Ovary (tissue), 9 donors: ENCODE results near the gene ACVR1C. TPM values are rescaled to one million over a fixed set of nuclear protein-coding genes. Genes with fewer than 3 reads are reported as not detected.

Source experiments
- DNase-seq, 5 donors: peaks; one replicate each; pipeline ENCODE4 v3.0.0-alpha.2; 2019 to 2020
- H3K27ac ChIP-seq, 2 donors: fragments of 200-600 bp; one replicate each; pipeline versions ENCODE4 v1.5.1 to v1.8.0; 2019 to 2022
- H3K27me3 ChIP-seq: fragments of 200-600 bp; one replicate; pipeline ENCODE4 v1.8.0; 2022
- H3K36me3 ChIP-seq: fragments of 200-600 bp; sonication (generic); one replicate; pipeline ENCODE4 v1.5.1; 2019
- H3K4me1 ChIP-seq: one replicate; pipeline ENCODE4 v1.8.1; 2013; ENCODE audit warnings: mild to moderate bottlenecking, moderate library complexity; ENCODE audit not compliant: insufficient read depth
- H3K4me3 ChIP-seq: fragments of 200-600 bp; sonication (generic); one replicate; pipeline ENCODE4 v1.5.1; 2017
- H3K9me3 ChIP-seq, 2 donors: fragments of 200-600 bp in 1 of 2; sonication (generic) in 1 of 2; one replicate each; pipeline versions ENCODE4 v1.5.1 to v1.8.1; 2013 to 2019; ENCODE audit warnings: mild to moderate bottlenecking in 1 of 2, moderate library complexity in 1 of 2
- CTCF ChIP-seq, 3 donors: fragments of 450-650 bp in 2 of 3; fragments of 200-600 bp in 1 of 3; IDR thresholded peaks; one replicate each; pipeline versions ENCODE4 v1.5.1 to v1.8.0; 2016 to 2022; ENCODE audit warnings: antibody characterized with exemption in 3 of 3, mild to moderate bottlenecking in 1 of 3
- EP300 ChIP-seq: sonication (generic); formaldehyde crosslinking; IDR thresholded peaks from one replicate; pipeline ENCODE4 v1.6.1; 2017; ENCODE audit warnings: antibody characterized with exemption
- POLR2A ChIP-seq: fragments of 450-650 bp; IDR thresholded peaks from one replicate; pipeline ENCODE4 v1.6.1; 2017; ENCODE audit warnings: antibody characterized with exemption, mild to moderate bottlenecking, moderate library complexity
- WGBS, 3 donors: extraction: QIAGEN DNeasy Blood & Tissue Kit in 1 of 3; methylation state at CpG; one replicate each; pipeline versions ENCODE4 v1.1.5 to v1.1.7; 2013 to 2017; 5-methylcytosine and 5-hydroxymethylcytosine counted together
- intact Hi-C, 4 donors: fragments of 100-400 bp; cut with DNase I; formaldehyde crosslinking; loops; one replicate each; pipeline versions ENCODE4 v1.11.0 to v1.15.1; 2022 to 2023
- polyA plus RNA-seq, 2 donors: library from polyadenylated mRNA; stranded (reverse); fragments of 200-250 nt in 1 of 2; fragments of 350-450 nt in 1 of 2; fragmentation: Illumina TruSeq in 1 of 2; extraction: RNeasy Lipid Tissue Mini Kit (QIAGEN cat#74804) in 1 of 2; gene quantifications; one replicate each; pipeline ENCODE4 v1.2.3, GENCODE V29; 2013 to 2014
- total RNA-seq, 7 donors: library from RNA; depleted of rRNA in 2 of 7; stranded (reverse); fragments of >200 nt in 2 of 7; fragmentation: NEBNext Ultra II Directional in 3 of 7; extraction: Animal tissue kit (Norgen Biotek cat#: 25700) in 3 of 7; gene quantifications; one replicate each; pipeline versions ENCODE4 v1.1.0 to v1.2.4, GENCODE V29; 2016 to 2023
- donor health status: DM: no; HTN: no; CAD: no; lungs with moderate emphysema.
- donor health status: DM: no; HTN: no; CAD: no.
- donor health status: Bipolar disorder and iron deficiency.
- donor health status: DM: yes; HTN: yes; CAD: no.
- donor health status: DM: no; HTN: no; CAD: no.
- donor health status: DM: yes; HTN: yes; CAD: no.

The ACVR1C gene
- total and polyA plus RNA-seq, 9 donors = 0.45 to 8.7 (median 1.8) TPM

GRCh38 chr2:157661776-157662175, 33.1 kb upstream of the ACVR1C start:
- DNase-seq = no peak
- Histone ChIP-seq H3K27me3 (no peaks in the 10 kb centered on the region), H3K36me3 (no peaks in the 10 kb centered on the region), H3K4me1 (peaks cover 5% of the 10 kb centered on the region), H3K4me3 (no peak overlapping the region), H3K27ac (no peak overlapping the region), H3K9me3 (no peaks in the 10 kb centered on the region)
- intact Hi-C loops = no loop called here
- no peak for TF ChIP-seq EP300
- TF ChIP-seq CTCF (IDR thresholded peaks at IDR 0.05) = no peak
- no peak for TF ChIP-seq POLR2A
- 70 to 86% (median 78%) methylated on average over 4 of the region's 4 CpGs for WGBS, 3 donors

GRCh38 chr2:157657858-157658257, 29.2 kb upstream of the ACVR1C start:
- no peak for TF ChIP-seq CTCF (IDR thresholded peaks at IDR 0.05)
- no peak for TF ChIP-seq EP300
- no peak for TF ChIP-seq POLR2A
- H3K27me3 ChIP-seq = no peaks in the 10 kb centered on the region
- H3K9me3 ChIP-seq = no peaks in the 10 kb centered on the region
- H3K4me3 ChIP-seq = no peak overlapping the region
- H3K4me1 ChIP-seq = no peaks in the 10 kb centered on the region
- H3K36me3 ChIP-seq = no peaks in the 10 kb centered on the region
- 2 to 23% (median 17%) methylated on average over 1 of the region's 1 CpG for WGBS, 3 donors
- intact Hi-C loops = no loop called here
- no peak for DNase-seq
- no peak overlapping the region for H3K27ac ChIP-seq

GRCh38 chr2:157657101-157657500, 28.4 kb upstream of the ACVR1C start:
- H3K9me3 ChIP-seq = no peaks in the 10 kb centered on the region
- H3K4me1 ChIP-seq = no peaks in the 10 kb centered on the region
- H3K27ac ChIP-seq = no peak overlapping the region

GRCh38 chr2:157644776-157645175, 16.1 kb upstream of the ACVR1C start:
- H3K36me3 ChIP-seq = no peaks in the 10 kb centered on the region
- H3K27ac ChIP-seq = no peak overlapping the region
- TF ChIP-seq CTCF (IDR thresholded peaks at IDR 0.05) (no peak), EP300 (no peak), POLR2A (no peak)
- DNase-seq = no peak
- H3K27me3 ChIP-seq = no peaks in the 10 kb centered on the region
- no peak overlapping the region for H3K4me3 ChIP-seq
- H3K4me1 ChIP-seq = no peaks in the 10 kb centered on the region
- intact Hi-C loops = no loop called here
- no peaks in the 10 kb centered on the region for H3K9me3 ChIP-seq

More at GRCh38 chr2:157657101-157657500, 28.4 kb upstream of the ACVR1C start:
- no peaks in the 10 kb centered on the region for H3K36me3 ChIP-seq
- TF ChIP-seq POLR2A = no peak
- no peak for DNase-seq
- intact Hi-C loops = no loop called here
- no peak overlapping the region for H3K4me3 ChIP-seq
- WGBS, 3 donors = 94 to 99% (median 96%) methylated on average over 4 of the region's 4 CpGs
- no peaks in the 10 kb centered on the region for H3K27me3 ChIP-seq

GRCh38 chr2:157631861-157632260, 3.2 kb upstream of the ACVR1C start:
- no peak overlapping the region for H3K27ac ChIP-seq
- H3K36me3 ChIP-seq = no peaks in the 10 kb centered on the region
- H3K27me3 ChIP-seq = no peaks in the 10 kb centered on the region
- intact Hi-C loops = no loop called here
- no peaks in the 10 kb centered on the region for H3K9me3 ChIP-seq
- DNase-seq = no peak
- TF ChIP-seq EP300 (no peak), POLR2A (no peak), CTCF (IDR thresholded peaks at IDR 0.05) (no peak)
- H3K4me1 ChIP-seq = peaks cover 1% of the 10 kb centered on the region
- H3K4me3 ChIP-seq = no peak overlapping the region
- WGBS, 3 donors = 81 to 88% (median 83%) methylated on average over 2 of the region's 2 CpGs
